GM12891 (cell line): ENCODE measurements around the gene COA4.

Source experiments
- DNase-seq: peaks from one replicate; pipeline ENCODE4 v3.0.0; 2011; ENCODE audit warnings: low spot score; ENCODE audit not compliant: insufficient read length
- FAIRE-seq: peaks from 2 replicates; lab custom pipeline; 2011; peaks lifted over from hg19 to GRCh38; lab: Jason Lieb, UNC
- PAX5 ChIP-seq: IDR thresholded peaks from 2 replicates; pipeline ENCODE4 v1.6.1; 2011; ENCODE audit warnings: low read length, moderate library complexity, mild to moderate bottlenecking; ENCODE audit not compliant: insufficient read depth, severe bottlenecking
- POLR2A ChIP-seq: IDR thresholded peaks from 2 replicates; pipeline ENCODE4 v1.6.1; 2011; ENCODE audit warnings: low read depth, low read length, control low read depth
- POLR2AphosphoS5 ChIP-seq: IDR thresholded peaks from 2 replicates; pipeline ENCODE4 v1.6.1; 2011; ENCODE audit warnings: low read depth, low read length, control low read depth
- POU2F2 ChIP-seq: IDR thresholded peaks from 2 replicates; pipeline ENCODE4 v1.6.1; 2011; ENCODE audit warnings: low read depth, mild to moderate bottlenecking, control low read depth, low read length, moderate library complexity
- SPI1 ChIP-seq: IDR thresholded peaks from 2 replicates; pipeline ENCODE4 v1.6.1; 2011; ENCODE audit warnings: low read depth, low read length, control low read depth
- TAF1 ChIP-seq: IDR thresholded peaks from 2 replicates; pipeline ENCODE4 v1.6.1; 2011; ENCODE audit warnings: low read depth, low read length, control low read depth

COA4 gene

DNA sequence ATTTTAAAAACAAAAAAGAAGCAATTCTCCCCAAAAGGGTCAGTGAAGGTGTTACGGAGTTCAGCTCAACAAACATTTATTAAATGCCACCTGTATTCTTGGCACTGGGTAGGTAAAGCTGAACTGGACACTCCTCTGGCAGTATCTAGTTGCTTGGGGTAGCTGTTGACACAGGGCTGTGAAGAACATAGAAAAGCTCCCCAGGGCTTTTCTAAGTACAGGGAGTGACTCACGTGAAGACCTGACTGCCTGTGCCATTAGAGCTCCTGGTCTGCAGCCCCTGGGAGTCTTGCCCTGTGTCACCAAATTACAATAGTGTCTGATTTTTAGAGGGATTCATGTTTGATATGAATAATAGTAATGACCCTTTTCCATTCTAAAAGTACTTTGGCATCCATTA lies 43.6 kb downstream of the COA4 start:
- TF ChIP-seq POU2F2 (no peak), POLR2A (no peak), POLR2AphosphoS5 (no peak), PAX5 (no peak), SPI1 (no peak), TAF1 (no peak)
- FAIRE-seq (no peak), DNase-seq (no peak)

DNA sequence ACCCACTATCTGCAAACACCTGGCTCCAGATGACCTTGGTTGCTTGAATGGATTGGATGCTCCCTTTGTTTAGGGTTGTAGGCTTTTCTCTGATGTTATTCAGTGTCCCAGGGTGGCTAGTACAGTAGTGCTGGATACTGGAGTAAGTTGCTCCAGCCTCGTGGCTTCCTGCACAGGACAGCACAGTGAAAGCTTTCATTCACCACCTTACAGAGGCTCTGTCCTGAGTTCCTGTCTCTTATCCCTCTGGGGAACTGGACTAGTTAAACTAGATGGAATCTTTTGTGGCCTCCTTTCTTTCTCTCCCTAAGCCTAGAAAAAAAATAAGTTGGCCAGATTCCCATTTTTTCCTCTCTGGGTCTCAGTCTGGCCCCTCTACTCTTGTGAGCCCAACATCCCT lies 46.4 kb downstream of the COA4 start:
- DNase-seq, result no peak
- TF ChIP-seq SPI1 (no peak), POLR2AphosphoS5 (no peak), PAX5 (no peak), TAF1 (no peak), POLR2A (no peak), POU2F2 (no peak)
- FAIRE-seq, result no peak
